Endothelial cell (in vitro differentiated cells): ENCODE data around the gene RFX1. TPM values are rescaled to one million over a fixed set of nuclear protein-coding genes. Genes with fewer than 3 reads are reported as not detected.

Experiments
- DNase-seq: peaks from one replicate; pipeline ENCODE4 v3.0.0; 2021; ENCODE audit warnings: low spot score
- H3K27ac Mint-ChIP-seq: one replicate; pipeline ENCODE4 v1.8.0; 2021; ENCODE audit warnings: mixed read lengths, inconsistent platforms; ENCODE audit not compliant: unreplicated experiment
- H3K27me3 Mint-ChIP-seq: one replicate; pipeline ENCODE4 v1.8.0; 2021; ENCODE audit warnings: mild to moderate bottlenecking, moderate library complexity, mixed read lengths, inconsistent platforms; ENCODE audit not compliant: unreplicated experiment
- H3K36me3 Mint-ChIP-seq: one replicate; pipeline ENCODE4 v1.8.0; 2021; ENCODE audit warnings: mild to moderate bottlenecking, low read depth, mixed read lengths, inconsistent platforms; ENCODE audit not compliant: unreplicated experiment
- H3K4me1 Mint-ChIP-seq: one replicate; pipeline ENCODE4 v1.8.0; 2021; ENCODE audit warnings: mild to moderate bottlenecking, mixed read lengths, inconsistent platforms; ENCODE audit not compliant: unreplicated experiment
- H3K4me3 Mint-ChIP-seq: one replicate; pipeline ENCODE4 v1.8.0; 2021; ENCODE audit warnings: mild to moderate bottlenecking, mixed read lengths, inconsistent platforms; ENCODE audit not compliant: unreplicated experiment
- H3K9me3 Mint-ChIP-seq: one replicate; pipeline ENCODE4 v1.8.0; 2021; ENCODE audit warnings: mixed read lengths, inconsistent platforms; ENCODE audit not compliant: unreplicated experiment
- CTCF ChIP-seq: fragments of 200-600 bp; sonication (generic); IDR thresholded peaks from one replicate; pipeline ENCODE4 v1.5.0; 2021; ENCODE audit warnings: antibody characterized with exemption; ENCODE audit not compliant: unreplicated experiment
- total RNA-seq: library from RNA; stranded (reverse); fragmentation: NEBNext Ultra II Directional; extraction: Animal tissue kit (Norgen Biotek cat#: 25700); gene quantifications from one replicate; pipeline ENCODE4 v1.2.1, GENCODE V29; 2021; ENCODE audit not compliant: unreplicated experiment

RFX1 gene
- total RNA-seq, 1 donor from 2014 or later, result 16.2 TPM

- TF ChIP-seq CTCF, result no peak
- peaks cover 11% of the 10 kb centered on the region for H3K36me3 Mint-ChIP-seq
- no peak for DNase-seq
- H3K4me3 Mint-ChIP-seq, result no peak overlapping the region
- no peak overlapping the region for H3K27ac Mint-ChIP-seq
- no peaks in the 10 kb centered on the region for H3K9me3 Mint-ChIP-seq
- H3K4me1 Mint-ChIP-seq, result no peaks in the 10 kb centered on the region
- H3K27me3 Mint-ChIP-seq, result peaks cover 2% of the 10 kb centered on the region
Observed at GRCh38 chr19:13913352-13913751, 92.8 kb downstream of the RFX1 start.

Other genes with a start within 250 kb of the RFX1 start
- 165 TPM for gene MRI1, start 241.8 kb downstream of the RFX1 start, total RNA-seq
- 98.4 TPM for gene C19orf53, start 231.9 kb downstream of the RFX1 start, total RNA-seq
- gene ZSWIM4, start 210.9 kb downstream of the RFX1 start, total RNA-seq, result 43.7 TPM
- gene NANOS3, start 129.2 kb downstream of the RFX1 start, total RNA-seq, result 0.69 TPM
- gene BRME1, start 100.2 kb downstream of the RFX1 start, total RNA-seq, result 3.4 TPM
- 17.1 TPM for gene CC2D1A, start 100.1 kb downstream of the RFX1 start, total RNA-seq
- not detected for gene PODNL1, start 67.9 kb downstream of the RFX1 start, total RNA-seq
- gene DCAF15, start 53.8 kb downstream of the RFX1 start, total RNA-seq, result 53.0 TPM
- not detected for gene RLN3, start 21.8 kb upstream of the RFX1 start, total RNA-seq
- 6.3 TPM for gene IL27RA, start 25.4 kb upstream of the RFX1 start, total RNA-seq
- 0.90 TPM for gene PALM3, start 55.8 kb upstream of the RFX1 start, total RNA-seq
- not detected for gene MISP3, start 66.5 kb upstream of the RFX1 start, total RNA-seq
- gene C19orf67, start 79.5 kb upstream of the RFX1 start, total RNA-seq, result not detected
- gene SAMD1, start 84.4 kb upstream of the RFX1 start, total RNA-seq, result 29.5 TPM
- gene PRKACA, start 111.4 kb upstream of the RFX1 start, total RNA-seq, result 122 TPM
- gene ASF1B, start 130.3 kb upstream of the RFX1 start, total RNA-seq, result 7.1 TPM
- gene ADGRL1, start 199.8 kb upstream of the RFX1 start, total RNA-seq, result 32.9 TPM